ENCODE data around the gene HOXC9. TPM values are rescaled to one million over a fixed set of nuclear protein-coding genes. Genes with fewer than 3 reads are reported as not detected.

Gene HOXC9
- total RNA-seq, 2 donors from 2014 or later, result not detected

DNA sequence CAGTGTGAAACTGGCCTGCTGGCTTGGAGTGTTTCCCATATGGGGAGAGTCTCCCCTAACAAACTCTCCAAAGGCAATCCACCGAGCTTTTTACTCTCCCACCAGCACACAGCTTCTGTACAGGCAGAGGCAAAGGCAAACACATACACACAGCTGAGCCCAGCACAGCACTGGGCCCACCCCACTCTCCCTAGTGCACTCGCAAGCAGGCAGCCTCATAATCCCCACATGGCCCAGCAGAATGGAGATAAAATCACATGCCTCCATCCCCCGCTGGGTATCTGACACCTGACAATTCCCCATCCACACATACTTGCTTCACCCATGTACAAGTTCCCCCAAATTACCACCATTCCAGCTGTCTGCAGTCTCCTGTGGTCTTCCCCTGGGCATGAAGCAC, 41.8 kb upstream of the HOXC9 start:
- H3K9me3 ChIP-seq, result no peaks in the 10 kb centered on the region
- peaks cover 0 to 81% of the 10 kb centered on the region in 2 donors for H3K27me3 ChIP-seq
- intact Hi-C loops (cut with DNase I), result no loop called here
- TF ChIP-seq, protein P1, sequence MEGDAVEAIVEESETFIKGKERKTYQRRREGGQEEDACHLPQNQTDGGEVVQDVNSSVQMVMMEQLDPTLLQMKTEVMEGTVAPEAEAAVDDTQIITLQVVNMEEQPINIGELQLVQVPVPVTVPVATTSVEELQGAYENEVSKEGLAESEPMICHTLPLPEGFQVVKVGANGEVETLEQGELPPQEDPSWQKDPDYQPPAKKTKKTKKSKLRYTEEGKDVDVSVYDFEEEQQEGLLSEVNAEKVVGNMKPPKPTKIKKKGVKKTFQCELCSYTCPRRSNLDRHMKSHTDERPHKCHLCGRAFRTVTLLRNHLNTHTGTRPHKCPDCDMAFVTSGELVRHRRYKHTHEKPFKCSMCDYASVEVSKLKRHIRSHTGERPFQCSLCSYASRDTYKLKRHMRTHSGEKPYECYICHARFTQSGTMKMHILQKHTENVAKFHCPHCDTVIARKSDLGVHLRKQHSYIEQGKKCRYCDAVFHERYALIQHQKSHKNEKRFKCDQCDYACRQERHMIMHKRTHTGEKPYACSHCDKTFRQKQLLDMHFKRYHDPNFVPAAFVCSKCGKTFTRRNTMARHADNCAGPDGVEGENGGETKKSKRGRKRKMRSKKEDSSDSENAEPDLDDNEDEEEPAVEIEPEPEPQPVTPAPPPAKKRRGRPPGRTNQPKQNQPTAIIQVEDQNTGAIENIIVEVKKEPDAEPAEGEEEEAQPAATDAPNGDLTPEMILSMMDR (IDR thresholded peaks at IDR 0.05), result no peak
- DNase-seq, result no peak
- H3K4me1 ChIP-seq, result peaks cover 25% of the 10 kb centered on the region
- no peak overlapping the region for H3K27ac ChIP-seq
- H3K4me3 ChIP-seq, result no peak overlapping the region
- no peaks in the 10 kb centered on the region for H3K36me3 ChIP-seq (replicated peaks in 1 of 2; ENCODE audit: insufficient read depth in 1 of 2, low read depth in 2 of 2)
- WGBS, 2 donors, result 14 to 25% methylated on average over 3 of the region's 3 CpGs
- ATAC-seq, result no peak

DNA sequence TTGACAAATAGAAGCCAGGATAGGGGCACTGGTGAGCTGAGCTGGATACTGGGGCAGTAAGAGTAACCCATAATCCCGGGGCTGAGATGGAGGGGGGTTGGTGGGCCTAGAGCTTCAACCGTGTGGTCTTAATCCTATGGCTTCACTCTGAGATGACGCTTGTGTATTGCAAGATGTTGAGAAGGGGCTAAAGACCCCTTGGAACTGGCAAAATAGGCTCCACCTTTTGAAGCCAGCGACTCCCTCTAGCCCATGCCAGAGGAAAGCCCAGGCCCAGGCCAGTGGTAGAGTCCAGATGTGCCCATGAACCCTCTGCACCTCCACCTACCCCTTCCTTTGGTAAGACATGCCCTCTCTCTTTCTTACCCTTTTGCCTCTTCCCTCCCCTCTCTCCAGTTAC, 40.6 kb upstream of the HOXC9 start:
- H3K27ac ChIP-seq, result no peak overlapping the region
- H3K27me3 ChIP-seq, result peaks cover 0 to 79% of the 10 kb centered on the region in 2 donors
- TF ChIP-seq, protein P1 (IDR thresholded peaks at IDR 0.05), result no peak
- no peak for TF ChIP-seq POLR2A (IDR thresholded peaks at IDR 0.05)
- H3K4me3 ChIP-seq, result no peak overlapping the region
- ATAC-seq (no peak), DNase-seq (no peak)
- H3K36me3 ChIP-seq (replicated peaks in 1 of 2; ENCODE audit: insufficient read depth in 1 of 2, low read depth in 2 of 2), result no peaks in the 10 kb centered on the region
- intact Hi-C loops (cut with DNase I), result no loop called here
- H3K9me3 ChIP-seq, result no peaks in the 10 kb centered on the region
- peaks cover 24% of the 10 kb centered on the region for H3K4me1 ChIP-seq
- 8 to 12% methylated on average over 4 of the region's 4 CpGs for WGBS, 2 donors

DNA sequence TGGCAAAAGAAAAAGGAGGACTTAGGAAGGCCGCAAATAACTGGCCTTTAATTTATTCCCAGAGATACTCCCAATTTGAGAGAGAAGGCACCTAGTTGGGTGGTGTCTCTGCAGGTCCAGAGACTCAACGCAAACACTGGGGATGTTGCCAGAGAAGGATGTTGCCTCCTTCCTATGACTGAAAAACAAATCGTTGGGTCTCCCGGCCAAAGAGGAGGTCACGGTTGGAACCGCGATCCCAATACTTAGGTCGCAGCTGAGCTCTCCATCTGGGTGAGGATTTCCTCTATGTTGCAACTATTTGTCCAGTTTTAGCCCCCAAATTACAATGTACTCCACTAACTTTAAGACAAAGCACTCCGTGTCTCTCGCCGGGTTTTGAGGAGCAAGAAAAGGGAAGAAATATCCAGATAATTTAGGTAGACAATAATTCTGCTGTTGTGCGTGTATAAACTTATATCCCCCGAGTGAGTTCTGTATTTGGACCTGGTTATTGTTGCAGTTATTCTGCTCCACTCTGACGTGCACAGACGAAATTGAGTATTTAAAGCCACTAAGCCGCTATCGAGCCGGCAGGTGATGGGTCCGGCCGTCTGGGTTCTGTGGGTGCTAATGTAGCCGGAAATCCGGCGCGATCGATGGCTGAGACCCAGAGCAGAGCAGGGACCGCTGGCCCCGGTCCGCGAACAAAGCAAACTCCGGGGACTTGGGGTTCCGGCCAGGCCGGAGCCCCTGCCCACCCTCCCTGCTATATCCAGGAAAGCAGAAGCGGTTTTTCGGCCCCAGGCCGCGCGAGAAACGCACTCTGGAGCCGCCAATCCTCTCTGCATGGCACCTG, 39.6 kb upstream of the HOXC9 start:
- no peak overlapping the region for H3K27ac ChIP-seq
- 6 to 14% methylated on average over 30 to 39 of the region's 39 CpGs for WGBS, 2 donors
- no peak for ATAC-seq
- peaks cover 14% of the 10 kb centered on the region for H3K4me1 ChIP-seq
- no peak for DNase-seq
- intact Hi-C loops (cut with DNase I), result no loop called here
- TF ChIP-seq, protein P1 (IDR thresholded peaks at IDR 0.05), result no peak
- TF ChIP-seq POLR2A (IDR thresholded peaks at IDR 0.05), result no peak
- peaks cover 0 to 78% of the 10 kb centered on the region in 2 donors for H3K27me3 ChIP-seq
- H3K4me3 ChIP-seq, result no peak overlapping the region
- H3K36me3 ChIP-seq (replicated peaks in 1 of 2; ENCODE audit: insufficient read depth in 1 of 2, low read depth in 2 of 2), result no peaks in the 10 kb centered on the region
- H3K9me3 ChIP-seq, result no peaks in the 10 kb centered on the region

DNA sequence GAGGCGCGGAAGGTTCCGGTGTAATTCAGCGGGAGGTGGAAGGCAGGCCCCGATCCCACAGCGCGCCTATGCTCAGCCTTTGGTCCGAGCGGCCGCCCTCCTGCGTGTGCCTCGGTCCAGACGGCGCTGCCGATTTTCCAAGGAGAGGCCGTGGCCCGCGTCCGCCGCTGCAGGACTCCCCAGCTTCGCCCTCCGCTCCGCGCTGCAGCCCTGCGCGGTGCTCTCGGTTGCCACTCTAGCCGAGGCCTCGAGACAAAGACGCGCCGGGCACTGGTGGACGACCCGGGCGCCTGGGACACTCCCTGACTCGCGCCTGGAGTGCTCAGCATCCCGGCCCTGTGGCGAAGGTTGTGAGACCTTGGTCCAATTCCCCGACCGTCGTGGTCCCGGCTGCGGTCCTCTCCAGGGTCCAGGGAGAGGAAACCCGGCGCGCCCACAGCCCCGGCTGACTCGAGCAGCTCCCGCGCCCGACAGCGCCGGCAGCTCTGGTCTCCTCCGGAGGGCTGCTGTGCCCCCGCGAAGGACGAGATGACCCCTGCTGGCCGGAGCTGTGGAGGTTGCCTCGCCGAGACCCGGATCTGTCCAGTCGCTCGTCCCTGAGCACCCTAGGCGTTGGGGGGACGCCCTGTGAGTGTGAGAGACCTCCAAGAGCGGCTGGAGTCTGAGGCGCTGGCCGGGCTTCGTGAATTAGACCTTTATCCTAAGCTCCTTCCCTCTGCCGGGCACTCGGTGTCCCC, 38.8 kb upstream of the HOXC9 start:
- no peak overlapping the region for H3K27ac ChIP-seq
- TF ChIP-seq POLR2A (IDR thresholded peaks at IDR 0.05), result no peak
- TF ChIP-seq, protein P1 (IDR thresholded peaks at IDR 0.05), result no peak
- DNase-seq (no peak), ATAC-seq (no peak)
- H3K4me3 ChIP-seq, result no peak overlapping the region
- H3K27me3 ChIP-seq, result peaks cover 0 to 78% of the 10 kb centered on the region in 2 donors
- no peaks in the 10 kb centered on the region for H3K36me3 ChIP-seq (replicated peaks in 1 of 2; ENCODE audit: insufficient read depth in 1 of 2, low read depth in 2 of 2)
- H3K9me3 ChIP-seq, result no peaks in the 10 kb centered on the region
- H3K4me1 ChIP-seq, result peaks cover 14% of the 10 kb centered on the region
- WGBS, 2 donors, result 3% methylated on average over 71 of the region's 72 CpGs; no CpG with 5 or more reads in 1 of the 2 donors
- intact Hi-C loops (cut with DNase I), result no loop called here
